SK-N-SH (cell line): ENCODE data around the gene MED15. TPM values are rescaled to one million over a fixed set of nuclear protein-coding genes. Genes with fewer than 3 reads are reported as not detected.

Source experiments
- CTCF ChIA-PET: fragments of 300-600, 350-600 bp; formaldehyde crosslinking; extraction: SDS; loops from one replicate; lab custom pipeline; 2021; lab: Yijun Ruan, JAX
- POLR2A ChIA-PET: fragments of 350-600 bp; sonication (Branson Sonifier 250); formaldehyde crosslinking; extraction: SDS; loops from one replicate; lab custom pipeline; 2020; ENCODE audit warnings: antibody characterized with exemption, inconsistent platforms; lab: Yijun Ruan, JAX
- DNase-seq: peaks from one replicate; pipeline ENCODE4 v3.0.0; 2012
- H2AFZ ChIP-seq: fragments of 200-600 bp; sonication (generic); 2 replicates; pipeline ENCODE4 v1.8.1; 2016; ENCODE audit warnings: antibody characterized with exemption, mild to moderate bottlenecking, low read depth
- H3F3A ChIP-seq: fragments of 200-600 bp; sonication (generic); replicated peaks from 2 replicates; pipeline ENCODE3; 2016; ENCODE audit warnings: antibody characterized with exemption, mild to moderate bottlenecking; ENCODE audit not compliant: insufficient read depth
- H3K27ac ChIP-seq, 2 experiments: fragments of 200-500 bp in 1 of 2; fragments of 200-600 bp in 1 of 2; sonication (Bioruptor generic) in 1 of 2; sonication (generic), shearing (Covaris generic) in 1 of 2; 2 replicates each; pipeline versions ENCODE4 v1.5.1 to v1.6.1; 2014 to 2016; ENCODE audit warnings: low read depth in 2 of 2, inconsistent platforms in 1 of 2, low read length in 1 of 2, mild to moderate bottlenecking in 1 of 2, mixed read lengths in 1 of 2
- H3K27me3 ChIP-seq: fragments of 200-600 bp; sonication (generic), shearing (Covaris generic); 2 replicates; pipeline ENCODE4 v1.6.1; 2016; ENCODE audit warnings: mixed run types; ENCODE audit not compliant: insufficient read depth
- H3K36me3 ChIP-seq, 2 experiments: fragments of 200-500 bp in 1 of 2; fragments of 200-600 bp in 1 of 2; sonication (Bioruptor generic) in 1 of 2; sonication (generic) in 1 of 2; replicated peaks in 1 of 2; 2 replicates each; pipeline versions ENCODE3 to v1.5.1; 2014 to 2016; ENCODE audit warnings: low read length in 1 of 2, mild to moderate bottlenecking in 1 of 2; ENCODE audit not compliant: insufficient read depth in 2 of 2, control insufficient read depth in 1 of 2
- H3K4me1 ChIP-seq, 2 experiments: fragments of 200-500 bp in 1 of 2; fragments of 200-600 bp in 1 of 2; sonication (Bioruptor generic) in 1 of 2; sonication (generic), shearing (Covaris generic) in 1 of 2; 2 replicates each; pipeline versions ENCODE4 v1.5.1 to v1.6.1; 2014 to 2016; ENCODE audit warnings: low read depth in 1 of 2, low read length in 1 of 2, mixed run types in 1 of 2; ENCODE audit not compliant: insufficient read depth in 2 of 2, control insufficient read depth in 1 of 2
- H3K4me2 ChIP-seq: fragments of 200-600 bp; sonication (generic), shearing (Covaris generic); 2 replicates; pipeline ENCODE4 v1.6.1; 2017; ENCODE audit warnings: mixed run types
- H3K4me3 ChIP-seq, 2 experiments: fragments of 200-500 bp in 1 of 2; fragments of 200-600 bp in 1 of 2; sonication (Bioruptor generic) in 1 of 2; sonication (generic), shearing (Covaris generic) in 1 of 2; 2 replicates each; pipeline versions ENCODE4 v1.5.1 to v1.8.1; 2014 to 2016; ENCODE audit warnings: low read depth in 2 of 2, inconsistent platforms in 1 of 2, low read length in 1 of 2, mild to moderate bottlenecking in 1 of 2, mixed read lengths in 1 of 2, moderate library complexity in 1 of 2
- H3K79me2 ChIP-seq: fragments of 200-600 bp; sonication (generic); 2 replicates; pipeline ENCODE4 v1.8.1; 2017; ENCODE audit warnings: mild to moderate bottlenecking; ENCODE audit not compliant: insufficient read depth
- H3K9ac ChIP-seq: fragments of 200-600 bp; sonication (generic); 2 replicates; pipeline ENCODE4 v1.6.1; 2017; ENCODE audit warnings: mixed run types
- H3K9me2 ChIP-seq: fragments of 200-600 bp; sonication (generic); 2 replicates; pipeline ENCODE4 v1.6.1; 2017; ENCODE audit warnings: mixed run types
- H3K9me3 ChIP-seq: fragments of 200-600 bp; sonication (generic); 2 replicates; pipeline ENCODE4 v1.6.1; 2017; ENCODE audit warnings: mixed run types, mild to moderate bottlenecking, moderate library complexity
- H4K20me1 ChIP-seq: fragments of 200-600 bp; sonication (generic); 2 replicates; pipeline ENCODE4 v1.6.1; 2017; ENCODE audit warnings: mild to moderate bottlenecking, mixed run types; ENCODE audit not compliant: insufficient read depth
- EZH2phosphoT487 ChIP-seq: fragments of 200-600 bp; sonication (generic); IDR thresholded peaks from 2 replicates; pipeline ENCODE4 v1.6.1; 2017; ENCODE audit warnings: low read depth, mixed run types, mild to moderate bottlenecking, antibody characterized with exemption, moderate library complexity, borderline replicate concordance
- FOXM1 ChIP-seq: IDR thresholded peaks from 2 replicates; pipeline ENCODE4 v1.4.0; 2012; ENCODE audit warnings: low read depth, mild to moderate bottlenecking
- GATA2 ChIP-seq: sonication (generic); formaldehyde crosslinking; IDR thresholded peaks from 2 replicates; pipeline ENCODE4 v1.5.0; 2020; ENCODE audit warnings: mild to moderate bottlenecking, missing genetic modification reagents
- NFIC ChIP-seq: IDR thresholded peaks from 2 replicates; pipeline ENCODE4 v1.4.0; 2012; ENCODE audit warnings: borderline replicate concordance
- RCOR1 ChIP-seq: fragments of 150-350 bp; IDR thresholded peaks from 2 replicates; pipeline ENCODE4 v1.6.1; 2017; ENCODE audit warnings: antibody characterized with exemption, low read length
- SIN3A ChIP-seq: IDR thresholded peaks from 2 replicates; pipeline ENCODE4 v1.6.1; 2012; ENCODE audit warnings: low read depth, mild to moderate bottlenecking, low read length, moderate library complexity, borderline replicate concordance
- TCF12 ChIP-seq: IDR thresholded peaks from 2 replicates; pipeline ENCODE4 v1.4.0; 2012
- WGBS: methylation state at CpG from one replicate; pipeline ENCODE4 v1.1.6; 2017; ENCODE audit warnings: low lambda C conversion rate; 5-methylcytosine and 5-hydroxymethylcytosine counted together
- polyA plus RNA-seq, 3 experiments: library from polyadenylated mRNA; depleted of rRNA; stranded (reverse); fragments of >200 nt; gene quantifications; 2 replicates each; pipeline ENCODE4 v1.2.3, GENCODE V29; 2012
- TF ChIP-seq, protein P1 (sequence below): IDR thresholded peaks from 2 replicates; pipeline ENCODE4 v1.4.0; 2012; ENCODE audit warnings: low read depth, borderline replicate concordance
- TF ChIP-seq, protein P2 (sequence below): IDR thresholded peaks from 2 replicates; pipeline ENCODE4 v1.4.0; 2012; ENCODE audit warnings: low read depth
- TF ChIP-seq, protein P3 (sequence below): fragments of 200-600 bp; sonication (generic); IDR thresholded peaks from 2 replicates; pipeline ENCODE4 v1.6.1; 2017; ENCODE audit warnings: antibody characterized with exemption, mild to moderate bottlenecking, moderate library complexity
- TF ChIP-seq, protein P4 (sequence below): fragments of 150-350 bp; IDR thresholded peaks from 2 replicates; pipeline ENCODE4 v1.6.1; 2017; ENCODE audit warnings: antibody characterized with exemption, low read length, low read depth, borderline replicate concordance
- TF ChIP-seq, protein P5 (sequence below): IDR thresholded peaks from 2 replicates; pipeline ENCODE4; 2012

The MED15 gene
- polyA plus RNA-seq, 1 of the 3 experiments (the other 2 are of a cell fraction) = 45.1 TPM

DNA sequence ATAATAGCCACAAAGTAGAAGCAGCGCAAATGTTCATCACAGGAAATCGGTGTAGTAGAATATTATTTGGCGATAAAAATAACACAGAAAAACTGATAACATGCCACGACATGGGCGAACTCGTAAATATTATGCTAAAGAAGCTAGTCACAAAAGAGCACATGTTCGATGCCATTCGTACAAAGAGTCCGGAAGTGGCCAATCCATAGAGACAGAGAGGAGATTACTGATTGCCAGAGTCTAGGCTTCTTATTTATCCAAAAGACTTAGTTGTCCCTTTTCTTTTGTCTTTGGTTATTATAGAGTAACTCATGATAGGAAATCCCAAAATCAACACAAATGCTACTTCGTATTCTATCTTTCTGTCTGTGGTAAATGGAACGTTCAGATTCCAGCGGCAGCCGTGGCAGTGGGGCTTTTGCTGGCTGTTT is 56.5 kb downstream of the MED15 start:
- Histone ChIP-seq H3K36me3 (peaks cover 52 to 72% of the 10 kb centered on the region in 2 experiments), H3K4me2 (no peak overlapping the region), H3K79me2 (peaks cover 80% of the 10 kb centered on the region), H3K4me3 (peak overlapping the region in 1 of 2 experiments; percentile 30; a peak in 1 of 4 replicates), H3K27ac (peak overlapping the region; percentile 37 to 45), H3K4me1 (peaks cover 6 to 16% of the 10 kb centered on the region in 2 experiments), H3F3A (peaks cover 43% of the 10 kb centered on the region), H2AFZ (no peak overlapping the region), H3K9ac (no peak overlapping the region), H3K27me3 (no peaks in the 10 kb centered on the region), H4K20me1 (peaks cover 56% of the 10 kb centered on the region)
- WGBS = 61% methylated on average over 13 of the region's 13 CpGs
- CTCF ChIA-PET = interaction anchor here (0.6 to 12.3 kb wide), 33 partner anchors 11 to 180 kb away, joined by 3 to 180 read pairs (median 4); partner anchors contain the start of gene MED15
- POLR2A ChIA-PET = no interaction called here
- TF ChIP-seq, protein P1, sequence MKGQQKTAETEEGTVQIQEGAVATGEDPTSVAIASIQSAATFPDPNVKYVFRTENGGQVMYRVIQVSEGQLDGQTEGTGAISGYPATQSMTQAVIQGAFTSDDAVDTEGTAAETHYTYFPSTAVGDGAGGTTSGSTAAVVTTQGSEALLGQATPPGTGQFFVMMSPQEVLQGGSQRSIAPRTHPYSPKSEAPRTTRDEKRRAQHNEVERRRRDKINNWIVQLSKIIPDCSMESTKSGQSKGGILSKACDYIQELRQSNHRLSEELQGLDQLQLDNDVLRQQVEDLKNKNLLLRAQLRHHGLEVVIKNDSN = no peak
- TF ChIP-seq TCF12 = no peak
- TF ChIP-seq, protein P2, sequence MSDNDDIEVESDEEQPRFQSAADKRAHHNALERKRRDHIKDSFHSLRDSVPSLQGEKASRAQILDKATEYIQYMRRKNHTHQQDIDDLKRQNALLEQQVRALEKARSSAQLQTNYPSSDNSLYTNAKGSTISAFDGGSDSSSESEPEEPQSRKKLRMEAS = no peak
- TF ChIP-seq FOXM1 = no peak
- TF ChIP-seq RCOR1 = no peak
- TF ChIP-seq, protein P3, sequence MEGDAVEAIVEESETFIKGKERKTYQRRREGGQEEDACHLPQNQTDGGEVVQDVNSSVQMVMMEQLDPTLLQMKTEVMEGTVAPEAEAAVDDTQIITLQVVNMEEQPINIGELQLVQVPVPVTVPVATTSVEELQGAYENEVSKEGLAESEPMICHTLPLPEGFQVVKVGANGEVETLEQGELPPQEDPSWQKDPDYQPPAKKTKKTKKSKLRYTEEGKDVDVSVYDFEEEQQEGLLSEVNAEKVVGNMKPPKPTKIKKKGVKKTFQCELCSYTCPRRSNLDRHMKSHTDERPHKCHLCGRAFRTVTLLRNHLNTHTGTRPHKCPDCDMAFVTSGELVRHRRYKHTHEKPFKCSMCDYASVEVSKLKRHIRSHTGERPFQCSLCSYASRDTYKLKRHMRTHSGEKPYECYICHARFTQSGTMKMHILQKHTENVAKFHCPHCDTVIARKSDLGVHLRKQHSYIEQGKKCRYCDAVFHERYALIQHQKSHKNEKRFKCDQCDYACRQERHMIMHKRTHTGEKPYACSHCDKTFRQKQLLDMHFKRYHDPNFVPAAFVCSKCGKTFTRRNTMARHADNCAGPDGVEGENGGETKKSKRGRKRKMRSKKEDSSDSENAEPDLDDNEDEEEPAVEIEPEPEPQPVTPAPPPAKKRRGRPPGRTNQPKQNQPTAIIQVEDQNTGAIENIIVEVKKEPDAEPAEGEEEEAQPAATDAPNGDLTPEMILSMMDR = no peak
- TF ChIP-seq, protein P4, sequence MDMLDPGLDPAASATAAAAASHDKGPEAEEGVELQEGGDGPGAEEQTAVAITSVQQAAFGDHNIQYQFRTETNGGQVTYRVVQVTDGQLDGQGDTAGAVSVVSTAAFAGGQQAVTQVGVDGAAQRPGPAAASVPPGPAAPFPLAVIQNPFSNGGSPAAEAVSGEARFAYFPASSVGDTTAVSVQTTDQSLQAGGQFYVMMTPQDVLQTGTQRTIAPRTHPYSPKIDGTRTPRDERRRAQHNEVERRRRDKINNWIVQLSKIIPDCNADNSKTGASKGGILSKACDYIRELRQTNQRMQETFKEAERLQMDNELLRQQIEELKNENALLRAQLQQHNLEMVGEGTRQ = no peak
- no peak for TF ChIP-seq EZH2phosphoT487
- TF ChIP-seq, all 33 proteins: peak for 0
- Histone ChIP-seq H3K9me2 (no peaks in the 10 kb centered on the region), H3K9me3 (no peaks in the 10 kb centered on the region)
- no peak for DNase-seq

DNA sequence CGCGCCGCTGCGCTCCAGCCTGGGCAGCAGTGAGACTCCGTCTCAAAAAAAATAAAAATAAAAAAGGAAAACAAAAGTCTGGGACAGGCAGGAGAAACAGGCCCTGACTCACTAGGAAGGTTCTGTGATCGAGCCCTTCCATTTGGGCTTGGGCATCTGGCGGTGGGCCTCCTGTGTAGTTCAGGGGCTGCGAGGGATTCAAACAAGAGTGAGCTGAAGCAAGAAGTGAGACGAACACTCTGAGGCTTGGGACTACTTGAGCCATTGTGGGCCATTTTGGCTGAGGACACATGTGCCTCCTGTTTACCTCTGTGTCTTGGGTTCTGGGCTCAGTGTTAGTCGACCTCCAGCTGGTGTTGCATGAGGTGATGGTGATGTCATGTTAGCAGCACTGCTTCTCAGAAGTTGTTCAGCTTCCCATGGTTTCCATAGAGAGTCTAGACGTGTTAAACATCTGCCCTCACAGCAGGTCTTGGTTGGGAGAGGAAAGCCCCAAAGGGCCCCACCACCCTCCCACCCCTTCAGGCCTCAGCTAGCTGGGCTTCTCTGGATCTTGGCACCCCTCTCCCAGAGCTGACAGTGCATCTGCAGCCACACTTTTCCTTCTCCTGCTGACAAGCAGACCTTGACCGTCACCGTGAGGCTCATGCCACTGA is 57.8 kb downstream of the MED15 start:
- Histone ChIP-seq H3K79me2 (peaks cover 82% of the 10 kb centered on the region), H3K9me3 (no peaks in the 10 kb centered on the region), H3K27me3 (no peaks in the 10 kb centered on the region), H3K27ac (no peak overlapping the region; a peak in 1 of 4 replicates), H4K20me1 (peaks cover 67% of the 10 kb centered on the region), H3K36me3 (peaks cover 43 to 72% of the 10 kb centered on the region in 2 experiments), H3K9me2 (no peaks in the 10 kb centered on the region), H3F3A (peaks cover 48% of the 10 kb centered on the region), H3K4me2 (no peak overlapping the region), H3K4me1 (peaks cover 12 to 22% of the 10 kb centered on the region in 2 experiments), H3K9ac (no peak overlapping the region), H2AFZ (no peak overlapping the region), H3K4me3 (no peak overlapping the region)
- WGBS = 90% methylated on average over 13 of the region's 13 CpGs
- ChIA-PET CTCF (interaction anchor here (0.7 to 12.3 kb wide), 30 partner anchors 12 to 219 kb away, joined by 3 to 180 read pairs (median 5); partner anchors contain the start of gene MED15), POLR2A (no interaction called here)
- TF ChIP-seq, protein P5, sequence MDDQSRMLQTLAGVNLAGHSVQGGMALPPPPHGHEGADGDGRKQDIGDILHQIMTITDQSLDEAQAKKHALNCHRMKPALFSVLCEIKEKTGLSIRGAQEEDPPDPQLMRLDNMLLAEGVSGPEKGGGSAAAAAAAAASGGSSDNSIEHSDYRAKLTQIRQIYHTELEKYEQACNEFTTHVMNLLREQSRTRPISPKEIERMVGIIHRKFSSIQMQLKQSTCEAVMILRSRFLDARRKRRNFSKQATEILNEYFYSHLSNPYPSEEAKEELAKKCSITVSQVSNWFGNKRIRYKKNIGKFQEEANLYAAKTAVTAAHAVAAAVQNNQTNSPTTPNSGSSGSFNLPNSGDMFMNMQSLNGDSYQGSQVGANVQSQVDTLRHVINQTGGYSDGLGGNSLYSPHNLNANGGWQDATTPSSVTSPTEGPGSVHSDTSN = no peak
- TF ChIP-seq NFIC (no peak), SIN3A (no peak), EZH2phosphoT487 (no peak), GATA2 (CRISPR knock-in tag) (no peak)
- TF ChIP-seq, protein P1 = no peak
- DNase-seq = no peak
